ENCODE results near the gene CEP162. TPM values are rescaled to one million over a fixed set of nuclear protein-coding genes. Genes with fewer than 3 reads are reported as not detected.

The CEP162 gene, protein sequence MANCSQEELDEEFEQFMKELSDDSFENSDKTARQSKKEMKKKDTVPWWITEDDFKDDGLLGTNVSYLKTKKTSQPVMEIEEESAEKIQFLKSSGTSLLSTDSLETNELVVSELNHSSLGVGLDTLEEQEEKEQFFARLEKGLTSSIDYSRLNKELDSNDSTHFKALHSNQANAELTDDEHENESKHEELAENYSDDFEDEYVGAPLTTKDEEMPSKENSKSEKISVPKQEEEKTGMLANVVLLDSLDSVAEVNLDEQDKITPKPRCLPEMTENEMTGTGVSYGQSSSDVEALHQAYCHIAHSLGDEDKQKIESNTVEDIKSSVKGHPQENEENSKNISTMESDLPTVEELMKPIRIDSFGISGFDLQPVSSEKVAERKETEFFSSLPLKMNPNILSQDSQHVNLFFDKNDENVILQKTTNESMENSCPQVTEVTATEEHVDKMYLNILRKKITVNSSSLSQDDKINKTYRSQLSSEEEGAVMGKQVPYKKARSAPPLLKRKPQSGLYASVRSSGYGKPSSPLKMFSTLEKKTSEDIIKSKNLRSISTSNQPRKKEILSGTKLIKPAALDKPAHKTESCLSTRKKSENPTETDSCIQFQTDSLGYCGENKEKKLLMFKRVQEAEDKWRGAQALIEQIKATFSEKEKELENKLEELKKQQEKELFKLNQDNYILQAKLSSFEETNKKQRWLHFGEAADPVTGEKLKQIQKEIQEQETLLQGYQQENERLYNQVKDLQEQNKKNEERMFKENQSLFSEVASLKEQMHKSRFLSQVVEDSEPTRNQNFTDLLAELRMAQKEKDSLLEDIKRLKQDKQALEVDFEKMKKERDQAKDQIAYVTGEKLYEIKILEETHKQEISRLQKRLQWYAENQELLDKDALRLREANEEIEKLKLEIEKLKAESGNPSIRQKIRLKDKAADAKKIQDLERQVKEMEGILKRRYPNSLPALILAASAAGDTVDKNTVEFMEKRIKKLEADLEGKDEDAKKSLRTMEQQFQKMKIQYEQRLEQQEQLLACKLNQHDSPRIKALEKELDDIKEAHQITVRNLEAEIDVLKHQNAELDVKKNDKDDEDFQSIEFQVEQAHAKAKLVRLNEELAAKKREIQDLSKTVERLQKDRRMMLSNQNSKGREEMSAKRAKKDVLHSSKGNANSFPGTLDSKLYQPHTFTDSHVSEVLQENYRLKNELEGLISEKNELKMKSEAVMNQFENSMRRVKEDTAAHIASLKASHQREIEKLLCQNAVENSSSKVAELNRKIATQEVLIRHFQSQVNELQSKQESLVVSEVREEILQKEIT (N-terminal part only)
- polyA plus RNA-seq (2012; ENCODE audit: insufficient read depth, insufficient read length) = 4.7 TPM

DNA sequence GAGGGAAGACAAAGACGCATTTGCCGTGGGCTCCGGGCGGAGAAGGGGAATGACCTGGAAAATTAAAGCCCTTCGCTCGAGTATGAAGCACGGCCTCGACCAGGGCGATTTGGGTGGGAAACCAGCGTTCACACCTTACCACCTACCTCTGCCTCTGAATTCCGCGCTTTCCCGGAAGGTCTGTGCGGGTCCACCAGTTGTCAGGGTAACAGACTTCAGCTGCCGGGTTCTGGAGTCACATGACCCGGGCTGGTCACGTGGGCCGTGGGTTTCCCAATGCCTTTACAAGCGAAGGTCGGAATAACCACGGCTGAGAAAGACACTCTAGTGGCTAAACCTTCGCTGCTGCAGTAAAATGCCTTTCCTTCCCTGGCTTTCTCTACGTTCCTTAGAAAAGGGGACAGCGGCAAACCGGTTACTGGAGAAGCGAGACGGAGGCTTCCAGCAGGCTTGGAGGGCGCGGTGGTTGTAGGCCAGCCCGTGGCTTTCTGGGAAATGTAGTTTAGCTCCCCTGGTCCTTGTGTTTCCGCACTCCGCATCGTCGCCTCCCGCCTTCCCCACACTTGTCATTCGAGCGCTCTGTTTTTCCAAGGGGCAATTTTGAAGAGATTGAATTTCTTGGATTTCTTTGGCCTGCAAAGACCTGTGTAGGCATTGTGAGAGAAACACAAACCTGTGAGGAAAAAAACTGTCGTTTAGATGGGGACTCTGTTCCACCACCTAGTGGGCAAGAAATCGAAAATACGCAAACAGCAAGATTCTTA lies at the start of gene CEP162:
Gene CEP162 (minus strand): TSS at position 210 of the 764 bp plus-strand sequence. CDS start 1,250 bp downstream, outside the sequence.
- peak within 1 kb of the TSS; percentile 87 for H3K4me3 ChIP-seq (ENCODE audit: low read length)

GRCh38 chr6:84274856-84275255 lies 47.4 kb upstream of the CEP162 start:
- DNase-seq (ENCODE audit: low read depth, low spot score) = no peak
- no peak overlapping the region for H3K4me3 ChIP-seq (ENCODE audit: low read length)

More for the DNA sequence above, at the start of gene CEP162:
- peak; percentile 84 for DNase-seq (ENCODE audit: low read depth, low spot score)

- no peak overlapping the region for H3K4me3 ChIP-seq (ENCODE audit: low read length)
- no peak for DNase-seq (ENCODE audit: low read depth, low spot score)
Observed at GRCh38 chr6:84273048-84273809, 45.8 kb upstream of the CEP162 start.

DNA sequence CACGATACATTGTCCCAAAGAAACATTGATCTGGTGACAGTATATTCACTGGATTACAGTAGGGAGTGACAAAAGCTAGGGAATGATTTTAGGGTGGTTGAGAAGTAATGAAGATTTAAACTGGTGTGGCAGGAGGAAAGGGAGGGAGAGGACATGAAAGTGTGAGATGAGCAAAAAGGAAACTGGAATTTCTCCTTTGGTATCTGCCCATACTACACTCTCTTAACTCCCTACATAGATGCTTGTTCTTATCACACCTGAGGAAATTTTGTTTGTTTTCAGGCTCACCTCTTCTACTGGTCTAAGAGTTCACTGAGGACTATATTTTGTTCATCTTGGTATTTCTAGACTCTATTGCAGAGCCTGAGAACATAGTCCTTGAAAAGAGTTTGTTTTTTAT lies 44.9 kb upstream of the CEP162 start:
- no peak overlapping the region for H3K4me3 ChIP-seq (ENCODE audit: low read length)

DNA sequence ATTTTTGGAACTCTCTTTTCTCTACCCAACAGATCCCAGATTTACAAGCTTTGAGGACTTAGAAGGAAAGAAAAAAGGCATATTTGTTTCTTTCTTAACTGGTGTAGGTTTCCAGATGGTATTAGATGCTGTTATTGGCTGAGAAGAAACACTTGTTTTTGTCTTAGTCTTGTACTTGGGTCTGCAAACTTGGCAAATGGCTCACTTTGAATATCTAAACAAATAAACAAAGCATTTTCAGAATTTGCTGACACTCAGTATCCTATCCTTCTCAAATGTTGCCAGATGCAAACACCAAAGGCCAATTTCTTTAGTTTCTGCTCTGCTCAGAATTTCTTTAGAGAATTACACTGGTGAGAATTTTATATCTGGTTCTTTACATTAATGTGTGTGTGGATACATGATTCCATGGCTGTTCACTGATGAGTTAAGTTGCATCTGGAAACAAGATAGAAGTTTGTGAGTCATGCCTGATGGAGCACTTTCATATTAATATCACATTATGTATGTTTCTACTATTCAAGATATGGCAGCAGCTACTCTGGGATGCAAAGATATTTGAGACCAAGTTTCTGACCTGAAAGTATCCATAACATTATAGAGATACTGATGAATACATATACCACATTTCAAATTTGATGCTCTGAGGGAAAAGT lies 43.7 kb upstream of the CEP162 start:
- H3K4me3 ChIP-seq (ENCODE audit: low read length) = no peak overlapping the region

More for the DNA sequence above, 44.9 kb upstream of the CEP162 start:
- DNase-seq (ENCODE audit: low read depth, low spot score) = no peak

GRCh38 chr6:84269947-84270733 lies 42.7 kb upstream of the CEP162 start:
- no peak overlapping the region for H3K4me3 ChIP-seq (ENCODE audit: low read length)
- no peak for DNase-seq (ENCODE audit: low read depth, low spot score)

More for the DNA sequence above, 43.7 kb upstream of the CEP162 start:
- no peak for DNase-seq (ENCODE audit: low read depth, low spot score)

- no peak for DNase-seq (ENCODE audit: low read depth, low spot score)
- H3K4me3 ChIP-seq (ENCODE audit: low read length) = no peak overlapping the region
Observed at GRCh38 chr6:84268781-84269180, 41.3 kb upstream of the CEP162 start.

- DNase-seq (ENCODE audit: low read depth, low spot score) = no peak
- no peak overlapping the region for H3K4me3 ChIP-seq (ENCODE audit: low read length)
Observed at GRCh38 chr6:84263557-84263956, 36.1 kb upstream of the CEP162 start.

GRCh38 chr6:84260926-84261325 lies 33.5 kb upstream of the CEP162 start:
- no peak for DNase-seq (ENCODE audit: low read depth, low spot score)
- no peak overlapping the region for H3K4me3 ChIP-seq (ENCODE audit: low read length)

DNA sequence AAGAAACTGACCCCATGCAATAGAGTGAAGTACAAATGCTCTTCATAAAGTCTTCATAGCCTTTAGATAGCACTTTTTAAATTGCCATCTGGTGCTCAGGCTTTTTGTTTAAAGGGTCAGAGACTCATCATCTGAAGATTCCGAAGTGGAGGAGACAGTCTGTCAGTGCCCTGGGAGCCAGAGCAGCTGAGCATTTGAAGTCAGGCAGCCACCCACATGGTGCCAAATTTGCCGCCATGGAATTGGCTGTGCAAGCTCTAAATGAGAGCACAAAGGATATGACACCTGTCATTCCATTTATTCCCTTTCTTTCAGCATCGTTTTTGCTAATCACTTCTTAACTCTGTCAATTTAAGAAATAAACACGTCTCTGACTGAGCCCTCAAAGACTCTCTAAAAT lies 32.8 kb upstream of the CEP162 start:
- H3K4me3 ChIP-seq (ENCODE audit: low read length) = no peak overlapping the region
- no peak for DNase-seq (ENCODE audit: low read depth, low spot score)

DNA sequence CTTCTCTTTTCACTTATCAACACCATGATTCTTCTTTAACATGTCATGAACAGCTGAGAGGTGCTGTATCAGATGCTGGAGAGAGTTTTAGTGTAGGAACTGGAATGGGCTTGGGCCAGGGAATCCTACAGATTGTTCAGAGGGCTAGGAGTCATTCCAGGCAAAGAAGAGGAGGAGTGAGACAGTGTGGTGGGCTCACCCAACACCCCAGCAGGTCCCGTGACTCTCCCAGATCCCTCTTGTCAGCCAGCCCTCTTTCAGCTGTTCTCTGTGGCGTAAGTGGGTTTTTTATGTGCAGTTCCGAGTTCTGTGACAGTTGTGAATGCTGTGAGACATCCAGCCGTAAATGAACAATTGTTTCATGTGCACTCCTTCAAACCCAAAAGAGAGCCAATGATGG lies 31.4 kb upstream of the CEP162 start:
- H3K4me3 ChIP-seq (ENCODE audit: low read length) = no peak overlapping the region

GRCh38 chr6:84258268-84258667 lies 30.8 kb upstream of the CEP162 start:
- no peak for DNase-seq (ENCODE audit: low read depth, low spot score)
- no peak overlapping the region for H3K4me3 ChIP-seq (ENCODE audit: low read length)

More for the DNA sequence above, 31.4 kb upstream of the CEP162 start:
- no peak for DNase-seq (ENCODE audit: low read depth, low spot score)

DNA sequence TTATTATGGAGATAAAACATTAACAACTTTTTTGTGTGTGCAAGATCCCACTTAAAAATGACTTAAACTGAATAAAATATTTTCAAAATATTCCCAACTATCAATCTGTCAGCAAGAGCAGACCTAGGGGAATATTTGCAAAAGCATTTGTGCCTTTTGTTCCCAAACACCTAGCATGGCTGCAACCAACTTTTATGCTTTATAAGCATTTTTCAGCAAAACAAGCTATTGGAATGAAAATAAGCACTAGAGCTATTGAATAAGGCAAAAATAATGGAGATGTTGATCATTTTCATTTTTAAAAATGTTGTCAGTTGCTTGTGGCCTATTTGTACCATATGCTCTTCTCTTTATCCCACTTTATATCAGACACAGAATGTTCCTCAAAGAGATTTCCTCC lies 28.2 kb upstream of the CEP162 start:
- DNase-seq (ENCODE audit: low read depth, low spot score) = no peak
- no peak overlapping the region for H3K4me3 ChIP-seq (ENCODE audit: low read length)

- H3K4me3 ChIP-seq (ENCODE audit: low read length) = no peak overlapping the region
- DNase-seq (ENCODE audit: low read depth, low spot score) = no peak
Observed at GRCh38 chr6:84253380-84253779, 25.9 kb upstream of the CEP162 start.

DNA sequence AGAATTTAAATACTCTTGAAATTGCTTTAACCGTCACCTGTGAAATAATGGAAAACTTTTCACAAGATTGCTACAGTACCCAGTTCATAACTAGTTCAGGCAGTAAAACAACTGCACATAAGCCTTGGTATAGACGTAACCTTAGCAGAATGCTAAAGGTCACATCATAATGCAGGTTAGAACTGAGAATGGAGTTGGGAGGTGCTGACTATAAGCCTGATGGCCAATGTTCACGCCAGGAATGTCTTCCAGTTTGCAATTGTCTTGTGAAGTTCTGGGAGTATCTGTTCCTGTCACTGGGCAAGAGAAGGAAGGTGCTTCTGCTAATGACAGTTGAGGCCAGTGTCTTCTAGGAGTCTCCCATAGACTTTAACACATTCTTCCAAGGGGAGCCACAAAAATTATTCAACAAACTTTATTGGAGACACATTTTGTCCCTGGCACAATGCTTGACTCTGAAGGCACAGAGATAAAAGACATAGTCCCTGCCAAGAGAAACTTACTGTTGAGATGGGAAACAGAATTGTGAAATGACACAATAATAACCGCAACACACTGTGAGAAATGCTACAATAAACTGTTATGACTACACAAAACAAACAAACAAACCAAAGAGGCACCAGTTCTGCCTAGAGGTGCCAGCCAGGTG lies 24.6 kb upstream of the CEP162 start:
- H3K4me3 ChIP-seq (ENCODE audit: low read length) = no peak overlapping the region
- DNase-seq (ENCODE audit: low read depth, low spot score) = no peak

DNA sequence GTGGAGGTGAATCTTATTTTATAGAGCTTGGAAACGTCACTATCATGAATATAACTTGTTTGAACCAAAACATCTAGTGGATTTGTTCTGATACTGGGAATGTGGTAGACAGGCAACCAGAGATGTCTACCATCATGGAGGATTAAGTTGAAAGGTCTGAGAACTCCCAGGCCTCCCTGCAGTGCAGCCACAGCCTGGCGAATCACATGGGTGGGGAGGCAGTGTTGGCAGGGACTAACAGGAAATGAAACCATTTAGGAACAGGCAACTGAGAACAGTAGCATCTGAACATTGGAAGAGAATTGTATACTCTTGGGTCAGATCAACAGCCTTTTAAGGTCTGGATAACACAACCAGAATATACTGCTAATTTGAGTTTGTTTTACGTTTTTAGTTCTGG lies 22.3 kb upstream of the CEP162 start:
- no peak for DNase-seq (ENCODE audit: low read depth, low spot score)

More for the DNA sequence above, 22.3 kb upstream of the CEP162 start:
- no peak overlapping the region for H3K4me3 ChIP-seq (ENCODE audit: low read length)
